ENCODE measurements around the gene KCTD15.

KCTD15 gene

DNA sequence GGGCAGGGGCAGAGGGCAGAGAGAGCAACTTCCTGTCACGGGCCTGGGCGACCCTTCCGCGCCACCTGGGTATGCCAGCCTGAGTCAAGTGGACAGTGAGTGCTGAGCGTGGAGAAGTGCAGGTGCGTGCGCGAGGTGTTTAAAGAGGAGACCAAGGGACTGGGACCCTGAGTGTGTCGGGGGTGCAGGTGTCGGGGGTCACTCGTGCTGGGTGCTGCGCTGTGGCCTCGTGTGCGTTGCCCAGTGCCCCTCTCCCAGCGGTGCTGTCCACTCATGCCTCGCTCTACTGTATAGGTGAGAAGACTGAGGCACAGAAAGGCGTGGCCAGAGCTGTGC lies 18.9 kb upstream of the KCTD15 start:
- FAIRE-seq (no peak), DNase-seq (ENCODE audit: insufficient read length, low spot score) (no peak)
- no peak for TF ChIP-seq POLR2A (IDR thresholded peaks at IDR 0.05; ENCODE audit: low read depth, low read length)

DNA sequence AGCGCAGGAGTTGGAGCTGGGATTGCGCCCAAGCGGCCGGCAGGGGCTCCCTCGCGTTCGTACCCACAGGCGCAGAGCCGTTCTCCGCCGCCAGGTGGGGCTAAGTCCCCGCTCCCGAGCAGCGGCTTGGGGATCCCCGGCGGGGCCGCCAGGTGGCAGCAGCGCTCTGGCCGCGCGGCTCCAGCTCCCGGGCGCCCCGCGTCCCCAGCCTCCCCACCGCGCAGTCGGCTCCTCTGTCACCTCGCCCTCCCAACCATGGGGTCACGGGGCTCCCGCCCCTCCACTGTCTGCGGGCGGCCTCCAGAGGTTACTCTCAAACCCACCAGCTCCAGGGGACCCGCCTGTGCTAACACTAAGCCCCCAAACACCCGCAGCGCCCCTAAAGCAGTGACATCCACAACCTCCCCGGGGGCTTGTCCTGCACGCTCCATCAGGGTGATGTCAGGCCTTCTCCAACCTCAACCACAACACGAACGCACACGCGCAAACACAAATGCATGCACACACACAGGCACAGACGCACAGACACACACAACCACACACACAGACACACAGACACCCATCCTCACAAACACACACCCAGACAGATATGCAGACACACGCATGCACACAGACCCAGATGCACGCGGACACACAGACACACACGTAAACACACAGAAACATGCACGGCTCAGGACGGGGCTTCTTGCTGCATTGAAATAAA lies 18.4 kb upstream of the KCTD15 start:
- FAIRE-seq, result no peak
- TF ChIP-seq POLR2A (IDR thresholded peaks at IDR 0.05; ENCODE audit: low read depth, low read length), result no peak
- peak; percentile 97 for DNase-seq (ENCODE audit: insufficient read length, low spot score)

- TF ChIP-seq POLR2A (IDR thresholded peaks at IDR 0.05; ENCODE audit: low read depth, low read length), result no peak
- FAIRE-seq (no peak), DNase-seq (ENCODE audit: insufficient read length, low spot score) (no peak)
Observed at GRCh38 chr19:33779849-33780248, 16.8 kb upstream of the KCTD15 start.

DNA sequence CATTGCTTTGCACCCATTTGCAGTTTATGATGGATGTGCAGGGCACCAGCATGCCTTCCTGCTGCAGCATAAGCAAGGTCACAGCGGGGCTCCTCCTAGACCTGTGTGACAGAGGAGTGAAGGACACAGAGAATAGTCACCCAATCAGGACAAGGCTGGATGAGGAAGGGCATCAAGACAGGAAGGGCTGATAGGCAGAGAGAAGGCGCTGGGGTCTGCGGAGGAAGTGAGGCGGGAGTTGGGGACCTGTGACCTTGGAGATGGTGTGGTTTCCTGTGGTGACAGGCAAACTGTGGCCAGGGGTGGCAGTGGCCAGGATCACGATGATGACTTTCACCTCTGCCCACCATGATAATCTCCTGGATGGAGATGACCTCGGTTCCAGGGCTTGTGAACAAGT lies 16.4 kb upstream of the KCTD15 start:
- FAIRE-seq (no peak), DNase-seq (ENCODE audit: insufficient read length, low spot score) (no peak)
- no peak for TF ChIP-seq POLR2A (IDR thresholded peaks at IDR 0.05; ENCODE audit: low read depth, low read length)

DNA sequence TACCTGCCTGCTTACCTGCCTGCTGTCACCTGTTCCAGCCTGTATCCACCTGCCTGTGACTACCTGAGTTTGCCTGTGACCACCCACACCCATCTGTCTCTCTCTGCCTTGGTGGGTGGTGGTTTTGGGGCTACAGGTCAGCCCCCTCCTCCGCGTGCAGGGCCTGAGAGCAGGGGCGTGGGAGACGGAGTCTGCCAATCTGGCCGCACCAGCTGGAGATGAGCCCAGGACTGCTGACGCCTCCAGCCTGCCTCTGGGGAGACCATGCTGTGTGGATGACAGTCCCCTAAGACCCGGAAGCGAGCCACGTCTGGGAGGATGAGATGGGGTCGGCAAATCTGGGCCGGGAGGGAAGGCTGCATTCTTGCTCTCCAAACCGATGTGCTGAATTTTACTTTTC lies 15.9 kb upstream of the KCTD15 start:
- no peak for FAIRE-seq
- TF ChIP-seq POLR2A (IDR thresholded peaks at IDR 0.05; ENCODE audit: low read depth, low read length), result no peak
- DNase-seq (ENCODE audit: insufficient read length, low spot score), result no peak

GRCh38 chr19:33781415-33781935 lies 15.2 kb upstream of the KCTD15 start:
- FAIRE-seq (no peak), DNase-seq (ENCODE audit: insufficient read length, low spot score) (no peak)
- no peak for TF ChIP-seq POLR2A (IDR thresholded peaks at IDR 0.05; ENCODE audit: low read depth, low read length)

DNA sequence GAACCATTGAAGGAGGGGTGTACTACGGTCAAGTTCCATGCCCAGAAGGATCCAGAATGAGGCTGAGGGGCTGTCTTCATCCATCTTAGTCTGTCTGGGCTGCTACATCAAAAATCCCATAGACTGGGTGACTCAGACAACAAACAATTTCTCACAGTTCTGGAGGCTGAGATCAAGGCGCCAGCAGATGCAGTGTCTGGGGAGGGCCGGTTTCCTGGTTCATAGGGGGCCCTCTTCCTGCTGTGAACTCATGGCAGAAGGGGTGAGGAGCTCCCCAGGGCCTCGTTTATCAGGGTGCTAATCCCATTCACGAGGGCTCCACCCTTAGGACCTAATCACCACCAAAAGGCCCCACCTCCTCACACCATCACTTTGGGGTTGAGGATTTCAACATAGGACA lies 14.7 kb upstream of the KCTD15 start:
- no peak for TF ChIP-seq POLR2A (IDR thresholded peaks at IDR 0.05; ENCODE audit: low read depth, low read length)
- DNase-seq (ENCODE audit: insufficient read length, low spot score) (no peak), FAIRE-seq (no peak)

GRCh38 chr19:33784432-33784831 lies 12.2 kb upstream of the KCTD15 start:
- FAIRE-seq, result no peak
- TF ChIP-seq POLR2A (IDR thresholded peaks at IDR 0.05; ENCODE audit: low read depth, low read length), result no peak

GRCh38 chr19:33785795-33786194 lies 10.9 kb upstream of the KCTD15 start:
- no peak for FAIRE-seq
- no peak for TF ChIP-seq POLR2A (IDR thresholded peaks at IDR 0.05; ENCODE audit: low read depth, low read length)

More at GRCh38 chr19:33784432-33784831, 12.2 kb upstream of the KCTD15 start:
- DNase-seq (ENCODE audit: insufficient read length, low spot score), result no peak

DNA sequence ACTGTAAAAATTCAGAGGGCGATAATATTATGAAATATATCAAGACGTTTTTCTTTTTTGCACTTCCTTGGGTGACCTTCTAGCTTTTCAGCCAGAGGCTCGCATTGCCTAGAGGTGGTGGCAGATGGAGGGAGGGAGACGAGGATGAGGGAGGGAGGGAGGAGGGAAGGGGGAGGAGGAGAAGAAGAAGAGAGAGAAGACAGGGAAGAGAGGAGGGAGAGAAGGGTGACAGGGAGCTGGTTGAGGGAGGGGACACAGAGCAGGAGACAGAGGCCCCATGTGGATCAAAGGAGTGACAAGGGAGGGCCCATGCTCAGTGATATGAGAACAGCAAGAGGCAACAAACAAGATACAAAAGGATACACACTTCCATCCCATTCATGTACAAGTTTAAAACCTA lies 8.0 kb upstream of the KCTD15 start:
- DNase-seq (ENCODE audit: insufficient read length, low spot score) (no peak), FAIRE-seq (no peak)
- no peak for TF ChIP-seq POLR2A (IDR thresholded peaks at IDR 0.05; ENCODE audit: low read depth, low read length)

More at GRCh38 chr19:33785795-33786194, 10.9 kb upstream of the KCTD15 start:
- no peak for DNase-seq (ENCODE audit: insufficient read length, low spot score)

DNA sequence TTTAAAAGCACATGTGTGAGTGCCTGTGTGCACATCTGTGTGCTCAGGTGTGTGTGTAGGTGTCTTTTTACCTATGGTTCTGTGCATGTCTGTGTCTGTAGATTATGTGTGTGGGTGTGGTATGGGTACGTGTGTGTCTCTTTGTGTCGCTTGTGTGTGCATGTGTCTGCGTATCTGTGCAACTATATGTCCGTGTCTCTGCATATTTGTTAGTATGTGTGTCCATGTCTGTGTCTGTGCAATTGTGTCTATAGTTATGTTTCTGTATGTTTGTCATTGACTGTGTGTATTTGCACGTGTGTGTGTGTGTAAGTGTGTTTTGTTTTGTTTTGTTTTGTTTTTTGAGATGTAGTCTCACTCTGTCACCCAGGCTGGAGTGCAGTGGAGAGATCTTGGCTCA lies 7.3 kb upstream of the KCTD15 start:
- DNase-seq (ENCODE audit: insufficient read length, low spot score), result no peak
- no peak for TF ChIP-seq POLR2A (IDR thresholded peaks at IDR 0.05; ENCODE audit: low read depth, low read length)
- FAIRE-seq, result no peak

- TF ChIP-seq POLR2A (IDR thresholded peaks at IDR 0.05; ENCODE audit: low read depth, low read length), result no peak
- FAIRE-seq, result no peak
- no peak for DNase-seq (ENCODE audit: insufficient read length, low spot score)
Observed at GRCh38 chr19:33794683-33795369, 1.8 kb upstream of the KCTD15 start.

DNA sequence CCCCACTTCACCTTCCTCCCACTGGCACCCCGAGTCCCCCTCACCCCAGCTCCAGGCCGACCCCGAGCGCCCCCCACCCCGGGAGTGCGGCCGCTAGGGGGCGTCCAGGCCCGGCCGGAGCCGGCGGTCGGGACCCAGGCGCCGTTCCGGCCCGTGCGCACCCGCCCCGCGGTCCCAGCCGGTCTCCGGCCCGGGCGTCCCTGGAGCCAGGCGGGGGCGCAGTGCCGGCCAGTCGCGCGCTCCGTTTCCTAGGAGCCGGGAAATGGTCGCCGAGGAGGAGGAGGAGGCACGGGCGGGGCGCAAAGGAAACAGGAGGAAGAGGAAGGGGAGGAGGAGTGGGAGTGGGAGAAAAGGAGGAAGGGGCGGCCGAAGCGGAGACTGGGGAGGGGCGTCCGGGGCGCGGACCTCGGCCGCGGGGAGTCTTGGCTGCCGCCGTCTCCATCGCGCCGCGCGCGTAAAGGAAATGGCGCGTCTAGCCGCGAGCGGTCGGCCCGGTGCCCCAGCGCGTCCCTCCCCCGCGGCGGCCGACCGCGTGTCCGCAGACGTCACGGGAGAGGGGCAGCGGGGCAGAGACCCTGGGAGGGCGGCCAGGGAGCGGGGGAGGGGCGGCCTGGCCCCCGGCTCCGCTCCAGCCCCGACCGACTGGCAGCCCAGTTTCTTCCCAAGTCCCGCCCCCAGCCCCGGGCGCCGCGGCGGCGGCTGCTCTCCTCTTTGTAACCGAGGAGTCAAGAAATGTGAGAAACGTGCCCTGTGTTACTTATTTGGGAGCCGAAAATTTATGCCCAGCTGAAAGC lies 1.1 kb upstream of the KCTD15 start:
- TF ChIP-seq POLR2A (IDR thresholded peaks at IDR 0.05; ENCODE audit: low read depth, low read length), result no peak
- FAIRE-seq, result no peak
- peak; percentile 86 for DNase-seq (ENCODE audit: insufficient read length, low spot score)
